Cardiac muscle cell (in vitro differentiated cells and primary cell): ENCODE results near the gene METTL17. TPM values are rescaled to one million over a fixed set of nuclear protein-coding genes. Genes with fewer than 3 reads are reported as not detected.

Experiments used
- DNase-seq, 2 donors: peaks; one replicate each; pipeline versions ENCODE4 v3.0.0 to v3.0.0-alpha.2; 2010 to 2017; ENCODE audit warnings: low read depth in 1 of 2, low spot score in 1 of 2
- H3K27ac ChIP-seq: fragments of 200-600 bp; sonication (generic); 2 replicates; pipeline ENCODE4 v1.5.1; 2016
- H3K27me3 ChIP-seq: fragments of 200-600 bp; sonication (generic); 2 replicates; pipeline ENCODE4 v1.6.0; 2016; ENCODE audit warnings: control low read depth
- H3K36me3 ChIP-seq: fragments of 200-600 bp; sonication (generic); 2 replicates; pipeline ENCODE4 v1.5.1; 2016; ENCODE audit warnings: control low read depth
- H3K4me1 ChIP-seq: fragments of 200-600 bp; sonication (generic); 2 replicates; pipeline ENCODE4 v1.8.1; 2017; ENCODE audit warnings: low read depth, mild to moderate bottlenecking, mixed run types
- H3K4me3 ChIP-seq: fragments of 200-600 bp; sonication (generic); 2 replicates; pipeline ENCODE4 v1.5.1; 2016; ENCODE audit warnings: mild to moderate bottlenecking
- H3K9me3 ChIP-seq: fragments of 200-600 bp; sonication (generic); 2 replicates; pipeline ENCODE4 v1.5.1; 2017; ENCODE audit warnings: low read depth, mild to moderate bottlenecking, control low read depth
- polyA plus RNA-seq: library from polyadenylated mRNA; unstranded; fragments of >200 nt; fragmentation: Nextera tagmentation; extraction: Ambion mirVana; gene quantifications from 2 replicates; pipeline ENCODE4 v1.2.1, GENCODE V29; 2016
- total RNA-seq: library from RNA; depleted of rRNA; stranded (reverse); fragments of >200 nt; gene quantifications from 2 replicates; pipeline ENCODE4 v1.2.3, GENCODE V29; 2016
- TF ChIP-seq, protein P1 (sequence below): IDR thresholded peaks from 2 replicates; pipeline ENCODE4 v1.5.1; 2012; ENCODE audit warnings: low read depth, mild to moderate bottlenecking, low read length

METTL17 gene
- total and polyA plus RNA-seq, 2 experiments from 2014 or later, result 122 to 152 TPM

GRCh38 chr14:21018286-21018685 is 28.5 kb downstream of the METTL17 start:
- H3K27ac ChIP-seq, result peak overlapping the region; percentile 48
- no peak overlapping the region for H3K4me3 ChIP-seq
- DNase-seq, result no peak
- TF ChIP-seq, protein P1, sequence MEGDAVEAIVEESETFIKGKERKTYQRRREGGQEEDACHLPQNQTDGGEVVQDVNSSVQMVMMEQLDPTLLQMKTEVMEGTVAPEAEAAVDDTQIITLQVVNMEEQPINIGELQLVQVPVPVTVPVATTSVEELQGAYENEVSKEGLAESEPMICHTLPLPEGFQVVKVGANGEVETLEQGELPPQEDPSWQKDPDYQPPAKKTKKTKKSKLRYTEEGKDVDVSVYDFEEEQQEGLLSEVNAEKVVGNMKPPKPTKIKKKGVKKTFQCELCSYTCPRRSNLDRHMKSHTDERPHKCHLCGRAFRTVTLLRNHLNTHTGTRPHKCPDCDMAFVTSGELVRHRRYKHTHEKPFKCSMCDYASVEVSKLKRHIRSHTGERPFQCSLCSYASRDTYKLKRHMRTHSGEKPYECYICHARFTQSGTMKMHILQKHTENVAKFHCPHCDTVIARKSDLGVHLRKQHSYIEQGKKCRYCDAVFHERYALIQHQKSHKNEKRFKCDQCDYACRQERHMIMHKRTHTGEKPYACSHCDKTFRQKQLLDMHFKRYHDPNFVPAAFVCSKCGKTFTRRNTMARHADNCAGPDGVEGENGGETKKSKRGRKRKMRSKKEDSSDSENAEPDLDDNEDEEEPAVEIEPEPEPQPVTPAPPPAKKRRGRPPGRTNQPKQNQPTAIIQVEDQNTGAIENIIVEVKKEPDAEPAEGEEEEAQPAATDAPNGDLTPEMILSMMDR, result no peak
- peaks cover 26% of the 10 kb centered on the region for H3K36me3 ChIP-seq
- H3K4me1 ChIP-seq, result peaks cover 12% of the 10 kb centered on the region
- no peaks in the 10 kb centered on the region for H3K9me3 ChIP-seq
- H3K27me3 ChIP-seq, result no peaks in the 10 kb centered on the region

- Histone ChIP-seq H3K4me3 (no peak overlapping the region), H3K27me3 (no peaks in the 10 kb centered on the region), H3K9me3 (no peaks in the 10 kb centered on the region), H3K4me1 (peaks cover 17% of the 10 kb centered on the region), H3K36me3 (peaks cover 26% of the 10 kb centered on the region), H3K27ac (no peak overlapping the region)
- TF ChIP-seq, protein P1, result no peak
- no peak for DNase-seq
Observed at GRCh38 chr14:21018781-21019180, 29.0 kb downstream of the METTL17 start.

DNA sequence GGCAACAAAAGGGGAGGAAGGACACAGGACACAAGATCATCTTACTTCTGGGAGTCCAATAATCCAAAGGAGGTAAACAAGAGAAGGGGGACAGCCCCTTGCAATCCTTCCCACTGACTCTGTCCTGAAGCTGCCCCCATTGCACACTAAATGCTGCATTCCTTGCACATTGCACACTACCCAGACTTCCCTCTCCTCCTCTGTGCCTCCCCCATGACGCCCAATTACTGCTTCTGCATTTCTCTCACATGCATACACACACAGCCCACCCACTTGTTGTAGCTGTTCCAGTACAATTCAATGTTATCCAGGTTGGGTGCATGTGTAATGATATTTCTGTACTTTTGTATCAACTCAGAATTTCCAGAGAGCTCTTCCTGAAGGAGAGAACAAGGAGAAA is 29.6 kb downstream of the METTL17 start:
- peaks cover 26% of the 10 kb centered on the region for H3K36me3 ChIP-seq
- no peaks in the 10 kb centered on the region for H3K27me3 ChIP-seq
- no peak overlapping the region for H3K4me3 ChIP-seq
- no peak for DNase-seq
- peaks cover 20% of the 10 kb centered on the region for H3K4me1 ChIP-seq
- H3K27ac ChIP-seq, result no peak overlapping the region
- H3K9me3 ChIP-seq, result no peaks in the 10 kb centered on the region
- TF ChIP-seq, protein P1, result no peak

GRCh38 chr14:21020977-21021545 is 31.3 kb downstream of the METTL17 start:
- Histone ChIP-seq H3K36me3 (peaks cover 26% of the 10 kb centered on the region), H3K27me3 (no peaks in the 10 kb centered on the region)

DNA sequence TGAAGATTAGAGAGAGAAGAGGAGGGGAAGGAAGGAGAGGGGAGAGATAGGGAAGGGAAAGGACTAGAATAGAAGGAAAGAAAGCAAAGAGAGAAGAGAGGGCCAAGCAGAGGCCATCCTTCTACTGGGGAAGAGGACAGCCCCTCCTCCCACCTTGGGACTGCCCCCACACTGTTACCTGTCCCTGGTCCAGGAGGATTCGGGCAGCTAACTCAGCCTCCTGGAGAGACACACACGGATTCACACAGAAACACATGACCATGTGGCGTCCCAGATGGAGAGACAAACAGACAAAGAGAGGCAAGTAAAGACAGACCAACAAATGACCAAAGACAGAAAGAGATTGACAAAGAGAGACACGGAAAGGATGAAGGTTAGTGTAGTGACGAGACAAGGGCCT is 32.9 kb downstream of the METTL17 start:
- no peak overlapping the region for H3K4me3 ChIP-seq
- peaks cover 23% of the 10 kb centered on the region for H3K36me3 ChIP-seq
- H3K27me3 ChIP-seq, result no peaks in the 10 kb centered on the region
- no peak for DNase-seq
- no peak overlapping the region for H3K27ac ChIP-seq
- no peaks in the 10 kb centered on the region for H3K9me3 ChIP-seq
- H3K4me1 ChIP-seq, result peaks cover 35% of the 10 kb centered on the region
- TF ChIP-seq, protein P1, result no peak

More at GRCh38 chr14:21020977-21021545, 31.3 kb downstream of the METTL17 start:
- Histone ChIP-seq H3K4me1 (peaks cover 18% of the 10 kb centered on the region), H3K9me3 (no peaks in the 10 kb centered on the region), H3K4me3 (no peak overlapping the region), H3K27ac (no peak overlapping the region)
- DNase-seq, result no peak
- TF ChIP-seq, protein P1, result no peak
